Neural cell (in vitro differentiated cells): ENCODE results near the gene TNFSF12. TPM values are rescaled to one million over a fixed set of nuclear protein-coding genes. Genes with fewer than 3 reads are reported as not detected.

Experiments used
- H2AFZ ChIP-seq: fragments of 200-600, 300-800 bp; sonication (generic), shearing (Covaris generic); 2 replicates; pipeline ENCODE4 v1.6.0; 2014; ENCODE audit warnings: low read depth, mild to moderate bottlenecking, antibody characterized with exemption, low read length, moderate library complexity
- H3F3A ChIP-seq: fragments of 200-600 bp; shearing (Covaris generic); 2 replicates; pipeline ENCODE4 v1.6.1; 2016; ENCODE audit warnings: mild to moderate bottlenecking, moderate library complexity, mixed read lengths, antibody characterized with exemption, low read length; ENCODE audit not compliant: insufficient read depth, poor library complexity, severe bottlenecking
- H3K27ac ChIP-seq: fragments of 200-600, 300-800 bp; sonication (generic), shearing (Covaris generic); 2 replicates; pipeline ENCODE4 v1.5.1; 2014; ENCODE audit warnings: mild to moderate bottlenecking, low read length, moderate library complexity
- H3K27me3 ChIP-seq: fragments of 300-800, 200-600 bp; sonication (generic), shearing (Covaris generic); 2 replicates; pipeline ENCODE4 v1.6.0; 2014; ENCODE audit warnings: mild to moderate bottlenecking, low read depth, low read length, moderate library complexity; ENCODE audit not compliant: insufficient read depth
- H3K36me3 ChIP-seq: fragments of 300-800, 200-600 bp; sonication (generic), shearing (Covaris generic); 2 replicates; pipeline ENCODE4 v1.5.1; 2014; ENCODE audit warnings: mild to moderate bottlenecking, antibody characterized with exemption, low read length, moderate library complexity; ENCODE audit not compliant: insufficient read depth
- H3K4me2 ChIP-seq: fragments of 300-800, 200-600 bp; sonication (generic), shearing (Covaris generic); 2 replicates; pipeline ENCODE4 v1.6.0; 2014; ENCODE audit warnings: mild to moderate bottlenecking, low read length
- H3K4me3 ChIP-seq: fragments of 300-800, 200-600 bp; sonication (generic), shearing (Covaris generic); 2 replicates; pipeline ENCODE4 v1.5.1; 2014; ENCODE audit warnings: mild to moderate bottlenecking, low read length, moderate library complexity
- H3K79me2 ChIP-seq: fragments of 200-600 bp; shearing (Covaris generic); replicated peaks from 2 replicates; pipeline ENCODE4 v1.6.0; 2014; ENCODE audit warnings: mild to moderate bottlenecking, low read length, moderate library complexity; ENCODE audit not compliant: insufficient read depth
- H3K9ac ChIP-seq: fragments of 300-800, 200-600 bp; sonication (generic), shearing (Covaris generic); 2 replicates; pipeline ENCODE4 v1.6.1; 2016; ENCODE audit warnings: mild to moderate bottlenecking, low read length, mixed read lengths
- H3K9me2 ChIP-seq: fragments of 200-600 bp; shearing (Covaris generic); 2 replicates; pipeline ENCODE4 v1.6.1; 2016; ENCODE audit warnings: mild to moderate bottlenecking, low read length, mixed read lengths; ENCODE audit not compliant: insufficient read depth
- H3K9me3 ChIP-seq: fragments of 200-600, 300-800 bp; sonication (generic), shearing (Covaris generic); 2 replicates; pipeline ENCODE4 v1.6.1; 2016; ENCODE audit warnings: mild to moderate bottlenecking, mixed run types, low read length, moderate library complexity, mixed read lengths
- H4K20me1 ChIP-seq: fragments of 200-600 bp; shearing (Covaris generic); 2 replicates; pipeline ENCODE4 v1.6.1; 2016; ENCODE audit warnings: mild to moderate bottlenecking, mixed run types; ENCODE audit not compliant: insufficient read depth
- CTCF ChIP-seq: fragments of 450-650 bp; IDR thresholded peaks from 2 replicates; pipeline ENCODE4 v1.5.1; 2014; ENCODE audit warnings: antibody characterized with exemption, mild to moderate bottlenecking, moderate library complexity; ENCODE audit not compliant: poor library complexity, severe bottlenecking
- EP300 ChIP-seq: fragments of 450-650 bp; conservative IDR thresholded peaks from 2 replicates; pipeline ENCODE4 v1.6.1; 2014; ENCODE audit warnings: antibody characterized with exemption, mild to moderate bottlenecking, moderate library complexity; ENCODE audit not compliant: poor library complexity, severe bottlenecking
- EZH2 ChIP-seq: fragments of 200-600, 300-800 bp; shearing (Covaris generic), sonication (generic); IDR thresholded peaks from 2 replicates; pipeline ENCODE4 v1.6.1; 2014; ENCODE audit warnings: antibody characterized with exemption, low read length, borderline replicate concordance, mild to moderate bottlenecking; ENCODE audit not compliant: insufficient read depth, poor library complexity, severe bottlenecking
- MXI1 ChIP-seq: fragments of 450-650 bp; conservative IDR thresholded peaks from 2 replicates; pipeline ENCODE4 v1.6.1; 2014; ENCODE audit warnings: antibody characterized with exemption, mild to moderate bottlenecking; ENCODE audit not compliant: poor library complexity, severe bottlenecking
- POLR2AphosphoS5 ChIP-seq: IDR thresholded peaks from 2 replicates; pipeline ENCODE4 v1.6.1; 2012
- SMC3 ChIP-seq: fragments of 450-650 bp; conservative IDR thresholded peaks from 2 replicates; pipeline ENCODE4 v1.6.1; 2014; ENCODE audit warnings: antibody characterized with exemption, mild to moderate bottlenecking, moderate library complexity; ENCODE audit not compliant: poor library complexity
- TAF1 ChIP-seq: IDR thresholded peaks from 2 replicates; pipeline ENCODE4 v1.6.1; 2012; ENCODE audit warnings: low read depth
- polyA plus RNA-seq: library from polyadenylated mRNA; depleted of rRNA; stranded (reverse); fragments of >200 nt; gene quantifications from 2 replicates; pipeline ENCODE4 v1.2.3, GENCODE V29; 2014

Gene TNFSF12
- polyA plus RNA-seq, 1 donor from 2014 or later: not detected

GRCh38 chr17:7549401-7550055 lies 670 bp downstream of the TNFSF12 start:
- Histone ChIP-seq H3K79me2 (no peaks in the 10 kb centered on the region), H3K27me3 (peaks cover 22% of the 10 kb centered on the region), H3F3A (no peaks in the 10 kb centered on the region), H3K9ac (no peak overlapping the region), H3K4me3 (no peak overlapping the region), H3K4me2 (no peak overlapping the region), H3K27ac (no peak overlapping the region), H3K36me3 (no peaks in the 10 kb centered on the region), H3K9me3 (no peaks in the 10 kb centered on the region), H3K9me2 (no peaks in the 10 kb centered on the region), H2AFZ (no peak overlapping the region), H4K20me1 (no peaks in the 10 kb centered on the region)
- TF ChIP-seq CTCF: no peak

DNA sequence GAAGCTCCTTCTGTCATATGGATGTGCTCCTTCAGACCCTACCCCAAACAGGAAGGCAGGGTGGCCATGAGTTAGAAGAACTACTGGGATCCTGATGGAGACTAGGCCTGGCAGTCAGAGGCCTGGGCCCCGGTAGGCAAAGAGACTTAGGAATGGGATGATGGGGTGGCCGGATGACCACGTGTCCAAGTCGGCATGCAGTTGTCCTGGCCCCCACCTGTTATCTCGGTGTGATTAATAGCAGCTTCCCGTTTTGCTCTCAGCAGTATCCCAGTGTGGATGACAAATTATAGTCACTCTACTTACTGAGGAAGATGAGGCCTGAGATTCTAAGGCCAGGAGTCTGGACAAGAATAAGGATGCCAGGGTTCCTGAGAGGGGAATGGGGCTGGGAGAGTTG lies 1.5 kb downstream of the TNFSF12 start:
- Histone ChIP-seq H3K9me3 (no peaks in the 10 kb centered on the region), H3K36me3 (no peaks in the 10 kb centered on the region), H3K9me2 (no peaks in the 10 kb centered on the region), H3K9ac (no peak overlapping the region), H3K4me3 (no peak overlapping the region), H3K79me2 (no peaks in the 10 kb centered on the region), H3K27me3 (peaks cover 22% of the 10 kb centered on the region), H3K27ac (no peak overlapping the region), H2AFZ (no peak overlapping the region), H3F3A (no peaks in the 10 kb centered on the region), H3K4me2 (no peak overlapping the region), H4K20me1 (no peaks in the 10 kb centered on the region)
- no peak for TF ChIP-seq CTCF
- TF ChIP-seq SMC3: no peak
- no peak for TF ChIP-seq POLR2AphosphoS5
- no peak for TF ChIP-seq TAF1

- Histone ChIP-seq H3K9me3 (no peaks in the 10 kb centered on the region), H3K27ac (no peak overlapping the region)
These were observed 2.5 kb downstream of the TNFSF12 start for GRCh38 chr17:7551396-7551795.

More at GRCh38 chr17:7551396-7551795, 2.5 kb downstream of the TNFSF12 start:
- H3K36me3 ChIP-seq: no peaks in the 10 kb centered on the region
- no peaks in the 10 kb centered on the region for H3F3A ChIP-seq
- no peak for TF ChIP-seq CTCF
- TF ChIP-seq EP300: no peak
- TF ChIP-seq MXI1: no peak
- TF ChIP-seq POLR2AphosphoS5: no peak
- TF ChIP-seq EZH2: no peak
- H3K4me3 ChIP-seq: no peak overlapping the region
- H3K9ac ChIP-seq: no peak overlapping the region
- no peaks in the 10 kb centered on the region for H3K9me2 ChIP-seq
- H3K79me2 ChIP-seq: no peaks in the 10 kb centered on the region
- no peak overlapping the region for H3K4me2 ChIP-seq
- no peak overlapping the region for H2AFZ ChIP-seq
- peaks cover 22% of the 10 kb centered on the region for H3K27me3 ChIP-seq
- H4K20me1 ChIP-seq: no peaks in the 10 kb centered on the region
